Cardiac muscle cell (in vitro differentiated cells and primary cell): ENCODE results near the gene ANAPC2. TPM values are rescaled to one million over a fixed set of nuclear protein-coding genes. Genes with fewer than 3 reads are reported as not detected.
A peak's percentile ranks its signal among the peaks of the same experiment; 100 is the strongest.

Experiments used
- DNase-seq, 2 donors: peaks; one replicate each; pipeline versions ENCODE4 v3.0.0 to v3.0.0-alpha.2; 2010 to 2017; ENCODE audit warnings: low read depth in 1 of 2, low spot score in 1 of 2
- H3K27ac ChIP-seq: fragments of 200-600 bp; sonication (generic); 2 replicates; pipeline ENCODE4 v1.5.1; 2016
- H3K27me3 ChIP-seq: fragments of 200-600 bp; sonication (generic); 2 replicates; pipeline ENCODE4 v1.6.0; 2016; ENCODE audit warnings: control low read depth
- H3K36me3 ChIP-seq: fragments of 200-600 bp; sonication (generic); 2 replicates; pipeline ENCODE4 v1.5.1; 2016; ENCODE audit warnings: control low read depth
- H3K4me1 ChIP-seq: fragments of 200-600 bp; sonication (generic); 2 replicates; pipeline ENCODE4 v1.8.1; 2017; ENCODE audit warnings: low read depth, mild to moderate bottlenecking, mixed run types
- H3K4me3 ChIP-seq: fragments of 200-600 bp; sonication (generic); 2 replicates; pipeline ENCODE4 v1.5.1; 2016; ENCODE audit warnings: mild to moderate bottlenecking
- H3K9me3 ChIP-seq: fragments of 200-600 bp; sonication (generic); 2 replicates; pipeline ENCODE4 v1.5.1; 2017; ENCODE audit warnings: low read depth, mild to moderate bottlenecking, control low read depth
- CTCF ChIP-seq: IDR thresholded peaks from 2 replicates; pipeline ENCODE4 v1.5.1; 2012; ENCODE audit warnings: low read depth, mild to moderate bottlenecking, low read length
- polyA plus RNA-seq: library from polyadenylated mRNA; unstranded; fragments of >200 nt; fragmentation: Nextera tagmentation; extraction: Ambion mirVana; gene quantifications from 2 replicates; pipeline ENCODE4 v1.2.1, GENCODE V29; 2016
- total RNA-seq: library from RNA; depleted of rRNA; stranded (reverse); fragments of >200 nt; gene quantifications from 2 replicates; pipeline ENCODE4 v1.2.3, GENCODE V29; 2016

Gene ANAPC2
- total and polyA plus RNA-seq, 2 experiments from 2014 or later: 15.5 to 42.8 TPM

DNA sequence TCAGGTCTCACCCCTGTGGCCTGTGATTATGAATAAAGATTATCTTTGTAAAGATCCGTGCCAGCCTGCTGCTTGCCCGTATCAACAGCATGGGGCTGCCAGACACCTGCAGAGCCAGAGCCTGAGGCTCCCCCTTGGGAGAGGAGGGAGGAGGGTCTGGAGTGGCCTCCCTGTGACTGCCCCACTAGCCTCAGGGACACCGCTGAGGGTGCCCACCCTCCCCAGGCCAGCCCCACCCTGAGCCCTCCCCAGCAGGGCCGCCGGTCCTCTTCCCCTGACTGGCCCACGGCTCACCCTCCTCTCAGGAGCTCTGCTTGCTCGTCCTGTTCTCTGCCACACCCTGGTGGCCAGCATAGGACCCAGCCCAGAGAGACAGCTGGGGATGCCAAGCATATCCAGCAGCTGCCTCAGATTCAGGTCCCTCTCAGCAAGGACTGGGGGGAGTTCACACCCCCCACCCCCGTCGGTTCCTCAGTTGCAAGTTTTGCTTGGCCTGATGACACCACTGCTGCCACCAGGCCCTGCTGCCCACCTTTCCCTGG lies 2.0 kb upstream of the ANAPC2 start:
- no peak for TF ChIP-seq CTCF
- Histone ChIP-seq H3K9me3 (no peaks in the 10 kb centered on the region), H3K27me3 (no peaks in the 10 kb centered on the region), H3K36me3 (peaks cover 7% of the 10 kb centered on the region), H3K4me1 (peaks cover 18% of the 10 kb centered on the region), H3K27ac (peak overlapping the region; percentile 96), H3K4me3 (no peak overlapping the region)
- no peak for DNase-seq

DNA sequence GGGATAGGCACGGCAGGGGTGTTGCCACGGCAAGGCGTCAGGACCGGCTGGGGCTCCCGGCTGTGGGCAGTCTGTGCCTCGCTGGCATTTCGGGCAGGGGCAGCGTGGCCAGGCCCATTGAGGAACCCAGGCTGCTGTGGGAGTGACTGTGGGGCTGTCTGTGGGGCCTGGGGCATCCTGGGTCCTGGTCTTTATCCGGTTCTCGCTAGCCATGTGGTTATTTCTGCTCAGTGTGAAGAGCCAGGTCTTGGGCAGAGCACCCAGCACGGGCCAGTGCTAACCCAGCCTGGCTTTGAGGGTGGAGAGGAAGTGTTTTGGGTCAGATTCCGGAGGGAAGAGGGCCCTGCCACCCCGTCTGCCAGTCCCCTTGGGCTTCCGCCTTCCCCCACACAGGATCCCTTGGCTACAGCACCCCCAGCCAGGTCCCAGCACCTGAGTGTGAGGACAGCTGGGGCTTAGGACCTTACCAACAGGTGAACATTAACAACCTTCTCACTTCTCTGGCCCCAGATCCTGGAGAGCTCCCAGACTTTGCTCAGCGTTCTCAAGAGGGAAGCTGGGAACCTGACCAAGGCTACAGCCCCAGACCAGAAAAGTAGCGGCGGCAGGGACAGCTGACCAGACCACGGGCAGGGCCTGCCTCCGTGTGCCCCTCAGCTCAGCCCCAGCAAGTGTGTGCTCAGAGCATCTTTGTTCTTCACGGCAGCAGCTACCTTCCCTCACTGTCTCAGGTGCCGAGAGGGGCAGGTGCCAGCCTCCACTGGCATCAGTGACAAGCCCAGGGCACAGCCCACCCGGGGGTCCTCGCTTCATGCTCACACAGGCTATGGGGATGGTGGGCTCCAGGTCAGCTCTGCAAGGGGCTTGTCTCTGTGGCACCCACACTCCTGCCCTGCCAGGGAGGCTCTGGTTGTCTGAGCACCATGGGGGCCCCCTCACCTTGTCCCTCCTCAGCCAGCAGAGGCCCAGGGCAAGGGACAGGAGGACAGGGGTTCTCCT lies 1.2 kb upstream of the ANAPC2 start:
- Histone ChIP-seq H3K4me1 (peaks cover 18% of the 10 kb centered on the region), H3K4me3 (peak overlapping the region; percentile 82), H3K36me3 (peaks cover 7% of the 10 kb centered on the region), H3K27ac (peak overlapping the region; percentile 96), H3K27me3 (no peaks in the 10 kb centered on the region), H3K9me3 (no peaks in the 10 kb centered on the region)
- TF ChIP-seq CTCF: no peak
- DNase-seq: no peak

GRCh38 chr9:137188086-137188489 lies 272 bp downstream of the ANAPC2 start:
- no peak for TF ChIP-seq CTCF
- peaks cover 12% of the 10 kb centered on the region for H3K36me3 ChIP-seq
- no peaks in the 10 kb centered on the region for H3K27me3 ChIP-seq

GRCh38 chr9:137187386-137187785 lies 974 bp downstream of the ANAPC2 start:
- Histone ChIP-seq H3K36me3 (peaks cover 19% of the 10 kb centered on the region), H3K4me3 (peak overlapping the region; percentile 82), H3K4me1 (peaks cover 18% of the 10 kb centered on the region), H3K27ac (no peak overlapping the region), H3K27me3 (no peaks in the 10 kb centered on the region), H3K9me3 (no peaks in the 10 kb centered on the region)
- no peak for DNase-seq
- no peak for TF ChIP-seq CTCF

More at GRCh38 chr9:137188086-137188489, 272 bp downstream of the ANAPC2 start:
- no peak for DNase-seq
- H3K4me3 ChIP-seq: peak overlapping the region; percentile 82
- peaks cover 18% of the 10 kb centered on the region for H3K4me1 ChIP-seq
- peak overlapping the region; percentile 96 for H3K27ac ChIP-seq
- H3K9me3 ChIP-seq: no peaks in the 10 kb centered on the region

- no peak for TF ChIP-seq CTCF
Measured at GRCh38 chr9:137186385-137186784, 2.0 kb downstream of the ANAPC2 start.

More at GRCh38 chr9:137186385-137186784, 2.0 kb downstream of the ANAPC2 start:
- peaks cover 18% of the 10 kb centered on the region for H3K4me1 ChIP-seq
- no peaks in the 10 kb centered on the region for H3K27me3 ChIP-seq
- no peak for DNase-seq
- no peaks in the 10 kb centered on the region for H3K9me3 ChIP-seq
- H3K36me3 ChIP-seq: peaks cover 16% of the 10 kb centered on the region
- no peak overlapping the region for H3K27ac ChIP-seq
- H3K4me3 ChIP-seq: no peak overlapping the region
